GM20431 (cell line): ENCODE results near the gene USH1G.

Experiments
- in situ Hi-C: fragments of 300-500 bp; cut with MseI, MboI; formaldehyde crosslinking; loops from one replicate; pipeline ENCODE4 v1.15.0; 2020; ENCODE audit warnings: low sequenced_read_pairs; ENCODE audit not compliant: unreplicated experiment

The USH1G gene

DNA sequence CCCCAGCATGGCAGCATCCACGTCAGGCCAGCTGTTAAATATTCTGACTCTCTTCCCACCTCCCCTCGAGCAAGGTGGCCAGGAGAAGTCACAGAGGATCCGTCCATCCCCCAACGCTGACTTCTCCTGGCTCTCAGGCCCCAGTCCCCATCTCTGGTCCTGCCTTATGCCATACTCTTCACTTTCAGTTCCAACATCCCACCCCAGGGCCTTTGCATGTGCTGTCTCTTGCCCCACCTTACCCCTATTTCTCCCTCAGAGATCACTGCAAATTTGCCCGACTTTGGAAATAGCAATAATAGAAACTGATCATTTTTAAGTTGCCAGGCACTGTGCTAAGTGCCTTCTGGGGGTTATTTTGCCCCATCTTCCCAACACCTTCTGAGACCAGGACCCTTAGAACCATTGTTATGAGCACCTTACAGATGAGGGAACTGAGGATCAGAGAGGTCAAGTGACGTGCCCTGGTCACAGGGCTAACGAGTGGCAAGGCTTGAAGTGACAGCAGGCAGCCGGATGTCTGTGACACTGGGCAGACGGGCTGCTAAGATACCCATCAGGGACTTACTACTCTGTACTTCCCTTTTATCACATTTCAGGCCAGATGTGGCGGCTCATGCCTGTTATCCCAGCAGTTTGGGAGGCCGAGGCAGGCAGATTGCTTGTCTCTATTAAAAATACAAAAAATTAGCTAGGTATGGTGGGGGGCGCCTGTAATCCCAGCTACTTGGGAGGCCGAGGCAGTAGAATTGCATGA is 31.8 kb upstream of the USH1G start:
- in situ Hi-C loops = no loop called here

DNA sequence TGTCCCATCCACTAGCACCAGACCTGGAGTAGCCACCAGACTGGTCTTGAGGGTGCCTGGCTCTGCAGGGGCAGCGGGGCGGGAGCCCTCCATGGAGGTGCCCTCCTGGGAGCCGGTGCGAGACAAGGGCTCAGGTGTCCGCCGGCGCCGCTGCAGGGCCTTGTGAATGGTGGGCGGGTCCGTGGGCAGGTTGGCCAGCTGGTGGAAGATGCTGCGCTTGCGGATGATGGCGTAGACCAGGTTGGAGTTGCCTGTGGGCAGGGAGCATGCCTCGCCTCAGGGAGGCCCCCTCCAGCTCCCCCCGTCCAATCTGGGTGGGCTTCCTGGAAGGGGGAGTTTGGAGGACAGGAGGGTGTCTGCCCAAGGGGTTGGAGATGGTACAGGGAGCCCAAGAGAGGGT is 31.1 kb upstream of the USH1G start:
- in situ Hi-C loops = no loop called here

DNA sequence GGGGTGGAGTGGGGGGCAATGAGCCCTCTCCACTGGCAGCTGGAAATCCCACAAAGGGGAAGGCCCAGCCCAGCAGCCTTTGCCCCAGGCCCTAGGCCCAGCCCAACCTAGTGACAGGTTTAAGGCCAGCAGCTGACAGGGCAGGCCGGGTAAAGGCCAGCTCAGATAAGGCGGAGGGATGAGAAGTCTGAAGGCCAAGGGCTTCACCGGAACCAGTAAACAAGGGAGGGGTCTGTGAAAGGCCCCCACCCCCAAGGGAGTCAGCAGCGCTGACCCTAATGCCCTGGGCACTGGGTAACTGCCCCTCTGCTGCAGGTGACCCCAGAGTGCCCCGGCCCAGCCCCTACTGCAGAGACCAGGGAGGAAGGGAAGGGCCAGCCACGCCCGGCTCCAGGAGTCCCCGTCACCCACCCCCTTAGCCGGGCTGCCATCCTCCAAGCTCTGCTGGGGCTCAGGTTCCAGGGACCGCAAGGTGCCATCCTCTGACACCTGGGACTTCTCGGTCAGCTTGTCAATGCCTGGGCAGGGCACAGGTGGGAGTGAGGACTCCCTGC is 30.2 kb upstream of the USH1G start:
- in situ Hi-C loops = no loop called here

DNA sequence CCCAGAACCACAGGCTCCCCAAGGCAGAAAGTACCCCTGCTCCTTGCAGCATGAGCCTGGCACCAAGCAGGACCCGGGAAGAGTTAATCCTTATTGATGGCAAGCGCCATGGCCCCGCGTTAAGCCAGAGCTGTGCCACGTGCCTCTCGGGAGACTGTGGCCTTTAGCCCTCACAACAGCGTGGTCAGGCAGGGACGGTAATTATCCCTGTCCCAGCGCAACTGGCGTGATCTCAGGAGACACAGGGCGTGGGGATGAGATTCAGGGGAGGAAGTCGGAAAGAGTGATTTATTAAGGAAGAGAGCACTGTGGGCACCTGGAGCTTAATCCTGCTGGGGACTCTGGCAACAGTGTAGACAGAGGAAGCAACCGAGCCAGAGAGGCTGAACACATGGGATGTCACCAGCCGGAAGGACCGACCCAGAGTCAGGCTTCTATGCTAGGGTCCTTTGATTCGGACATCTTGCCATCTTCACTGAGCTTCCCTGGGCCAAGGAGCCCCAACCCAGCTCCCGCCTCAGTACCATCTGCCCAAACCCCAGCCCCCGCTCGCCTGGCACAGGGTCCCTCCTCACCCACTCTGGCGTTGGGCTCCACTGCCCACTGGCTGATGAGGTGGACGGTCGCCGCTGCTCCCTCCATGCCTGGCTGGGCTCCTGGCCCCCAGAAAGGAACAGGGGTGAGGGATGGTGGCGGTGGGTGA is 29.5 kb upstream of the USH1G start:
- in situ Hi-C loops = no loop called here

DNA sequence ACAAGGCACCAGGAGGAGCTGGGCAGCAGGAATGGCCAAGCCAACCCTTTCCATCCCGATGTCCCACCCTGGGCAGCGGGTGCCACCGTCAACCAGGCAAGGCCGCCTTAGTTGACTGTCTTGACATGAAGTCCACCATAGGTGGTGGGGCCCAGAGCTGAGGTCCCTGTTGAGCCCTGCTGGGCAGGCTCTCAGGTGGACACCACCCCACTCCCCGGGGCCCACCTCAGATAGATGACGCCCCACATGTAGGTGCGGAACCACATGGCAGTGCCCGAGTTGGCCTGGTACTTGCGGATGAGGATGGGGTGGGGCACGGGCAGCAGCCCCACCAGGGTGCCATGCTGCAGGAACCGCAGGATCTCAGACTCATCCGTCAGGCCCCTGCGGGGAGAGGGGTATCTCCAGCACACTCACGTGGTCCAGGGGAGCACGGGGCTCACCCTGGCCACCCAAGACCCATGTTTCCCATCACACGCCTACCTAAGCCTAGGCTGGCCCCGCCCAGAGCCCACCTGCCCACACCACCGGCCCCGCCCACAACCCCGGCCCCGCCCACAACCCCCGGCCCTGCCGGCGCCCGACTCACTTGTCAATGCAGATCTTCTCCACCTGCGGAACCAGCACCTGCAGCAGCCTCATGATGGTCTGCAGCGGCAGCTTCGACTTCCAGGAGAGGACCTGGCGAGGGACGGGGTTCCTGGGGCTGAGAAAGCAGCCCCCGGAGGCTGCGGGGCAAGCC is 28.8 kb upstream of the USH1G start:
- in situ Hi-C loops = no loop called here

DNA sequence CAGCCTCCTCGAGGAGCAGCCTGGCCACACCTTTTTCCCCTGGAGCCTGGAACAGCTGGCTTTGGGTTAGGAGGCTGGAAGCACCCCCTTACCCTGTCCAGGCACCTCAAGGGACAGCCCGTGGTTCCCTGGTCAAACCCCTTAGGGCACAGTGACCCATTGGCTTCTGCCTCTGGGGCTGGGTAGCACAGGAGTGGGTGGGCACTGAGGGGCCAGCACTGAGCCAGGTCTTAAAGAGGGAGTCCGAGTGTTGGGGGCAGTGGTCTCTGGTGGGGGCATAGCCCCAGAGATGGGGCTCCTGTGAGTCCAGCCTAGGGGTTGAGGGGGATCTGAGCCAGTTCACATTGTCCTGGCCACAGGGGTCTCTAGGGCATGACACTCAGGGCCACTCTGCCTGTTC is 28.0 kb upstream of the USH1G start:
- in situ Hi-C loops = no loop called here

DNA sequence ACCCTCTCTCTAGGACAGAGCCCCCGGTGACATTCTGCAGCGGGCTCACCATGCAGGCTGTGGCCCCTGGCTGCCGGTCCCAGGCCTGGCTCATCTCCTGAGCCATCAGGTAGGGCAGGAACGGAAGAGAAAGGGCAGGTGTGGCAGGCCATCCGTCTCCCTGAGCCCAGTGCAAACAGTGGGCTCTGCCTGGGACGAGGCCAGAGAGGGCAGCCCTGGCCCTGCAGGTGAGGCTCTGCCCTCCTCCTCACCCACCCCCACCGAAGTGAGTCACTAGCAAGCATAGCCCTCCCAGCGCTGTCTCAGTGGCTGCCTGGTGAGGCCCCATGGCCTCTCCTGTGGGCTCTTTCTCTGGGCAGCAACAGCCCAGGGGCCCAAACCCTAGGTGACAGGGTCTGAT is 27.2 kb upstream of the USH1G start:
- in situ Hi-C loops = no loop called here

DNA sequence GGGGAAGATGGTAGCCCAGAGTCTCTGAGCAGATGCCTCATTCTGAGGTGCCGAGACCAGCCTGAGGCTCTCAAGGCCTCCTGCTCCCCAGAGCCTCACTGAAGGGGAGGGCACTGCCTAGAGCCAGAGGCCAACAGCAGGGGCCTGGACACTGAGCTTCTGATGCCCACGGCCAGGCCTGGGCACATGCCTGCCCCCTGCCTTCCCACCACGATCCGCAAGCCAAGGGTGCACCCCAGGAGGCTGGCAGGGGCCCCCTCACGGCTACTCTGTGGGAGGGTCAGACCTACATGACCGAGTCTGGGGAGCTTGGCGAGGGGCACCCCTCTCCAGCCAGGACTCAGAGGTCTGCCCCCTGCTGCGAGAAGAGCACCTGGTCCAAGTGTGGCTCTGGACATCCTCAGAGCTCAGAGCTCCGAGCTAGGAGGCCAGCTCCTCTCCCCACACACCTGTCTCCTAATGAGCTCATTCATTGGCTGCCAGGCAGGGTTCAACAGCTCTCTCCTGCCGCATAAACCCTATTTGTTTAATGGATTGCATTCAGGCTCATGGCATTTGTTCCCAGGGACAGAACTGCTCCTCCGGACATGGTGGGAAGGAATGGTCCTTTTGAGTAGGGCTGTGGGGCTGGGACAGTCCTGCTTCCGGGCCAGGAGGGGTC is 26.5 kb upstream of the USH1G start:
- in situ Hi-C loops = no loop called here

DNA sequence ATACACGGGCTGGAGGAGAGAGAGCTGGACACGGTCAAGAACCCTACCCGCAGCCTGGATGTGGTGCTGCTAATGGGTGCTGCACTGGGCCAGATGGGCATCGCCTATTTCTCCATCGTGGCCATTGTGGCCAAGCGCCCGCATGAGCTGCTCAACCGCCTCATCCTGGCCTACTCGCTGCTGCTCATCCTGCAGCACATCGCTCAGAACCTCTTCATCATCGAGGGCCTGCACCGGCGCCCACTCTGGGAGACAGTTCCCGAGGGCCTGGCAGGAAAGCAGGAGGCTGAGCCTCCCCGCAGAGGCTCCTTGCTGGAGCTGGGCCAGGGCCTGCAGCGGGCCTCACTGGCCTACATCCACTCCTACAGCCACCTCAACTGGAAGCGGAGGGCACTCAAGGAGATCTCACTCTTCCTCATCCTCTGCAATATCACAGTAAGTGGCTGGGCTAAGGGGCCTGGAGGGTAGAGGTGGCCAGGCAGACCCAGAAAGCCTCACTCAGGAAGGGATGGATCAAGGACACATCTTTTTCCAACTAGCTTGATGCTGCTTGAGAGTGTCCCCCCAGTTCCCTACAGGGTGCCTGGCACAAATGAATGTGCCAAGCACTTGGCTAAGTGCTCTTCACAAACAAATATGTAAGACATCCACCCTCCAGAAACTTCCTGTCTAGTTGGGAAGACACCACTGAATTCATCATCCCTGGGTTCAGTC is 24.1 kb upstream of the USH1G start:
- in situ Hi-C loops = no loop called here

DNA sequence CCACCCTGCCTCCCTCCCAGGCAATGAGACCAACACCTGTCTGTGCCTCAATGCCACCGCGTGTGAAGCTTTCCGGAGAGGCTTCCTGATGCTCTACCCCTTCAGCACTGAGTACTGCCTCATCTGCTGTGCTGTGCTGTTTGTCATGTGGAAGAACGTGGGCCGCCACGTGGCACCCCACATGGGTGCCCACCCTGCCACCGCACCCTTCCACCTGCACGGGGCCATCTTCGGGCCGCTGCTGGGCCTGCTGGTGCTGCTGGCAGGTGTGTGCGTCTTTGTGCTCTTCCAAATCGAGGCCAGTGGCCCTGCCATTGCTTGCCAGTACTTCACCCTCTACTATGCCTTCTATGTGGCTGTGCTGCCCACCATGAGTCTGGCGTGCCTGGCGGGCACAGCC is 23.6 kb upstream of the USH1G start:
- in situ Hi-C loops = no loop called here

DNA sequence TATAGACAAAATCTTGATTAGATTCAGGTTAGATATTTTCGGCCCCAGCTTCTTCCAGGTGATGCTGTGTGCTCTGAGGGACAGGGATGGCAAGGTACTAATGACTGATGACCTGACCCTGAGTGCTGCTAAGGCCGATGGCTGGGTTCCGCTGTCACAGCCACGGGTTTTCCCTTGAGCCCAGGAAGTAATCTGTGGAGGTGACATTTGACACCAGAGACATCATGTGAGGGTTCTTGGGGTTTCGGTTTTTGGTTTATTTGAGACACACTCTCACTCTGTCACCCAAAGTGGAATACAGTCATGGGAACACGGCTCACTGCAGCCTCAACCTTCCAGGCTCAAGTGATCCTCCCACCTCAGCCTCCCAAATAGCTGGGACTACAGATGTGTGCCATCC is 22.5 kb upstream of the USH1G start:
- in situ Hi-C loops = no loop called here

DNA sequence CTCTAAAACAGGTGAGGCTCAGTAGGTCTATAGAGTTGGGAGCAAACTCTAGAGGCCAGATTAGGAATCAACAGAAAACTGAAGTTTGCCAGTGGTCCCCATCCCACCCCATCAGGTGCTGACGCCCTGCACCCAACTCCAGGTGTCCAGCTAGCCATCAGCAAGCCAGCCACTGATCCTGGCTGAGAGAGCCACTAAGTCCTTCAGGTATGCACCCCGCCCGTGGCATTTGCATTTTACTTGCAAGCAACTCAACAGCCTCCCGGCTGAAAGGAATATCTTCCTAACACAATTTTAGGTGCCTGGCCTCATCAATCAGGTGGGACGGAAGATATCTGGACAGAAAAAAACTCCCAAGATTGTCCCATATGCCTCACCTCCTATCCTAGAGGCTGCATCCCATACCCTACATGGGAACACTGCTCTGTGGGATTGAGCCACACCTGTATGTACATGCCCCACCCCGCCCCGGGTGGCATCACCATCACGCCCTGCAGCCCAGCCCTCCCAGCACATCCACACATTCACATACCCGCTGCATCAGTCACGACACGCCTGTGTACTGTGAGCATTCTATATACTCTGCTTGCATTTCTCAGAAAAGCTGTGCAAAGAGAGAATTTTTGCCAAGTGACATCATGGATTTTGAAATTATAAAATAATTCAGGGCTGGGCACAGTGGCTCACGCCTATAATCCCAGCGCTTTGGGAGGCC is 20.9 kb upstream of the USH1G start:
- in situ Hi-C loops = no loop called here

DNA sequence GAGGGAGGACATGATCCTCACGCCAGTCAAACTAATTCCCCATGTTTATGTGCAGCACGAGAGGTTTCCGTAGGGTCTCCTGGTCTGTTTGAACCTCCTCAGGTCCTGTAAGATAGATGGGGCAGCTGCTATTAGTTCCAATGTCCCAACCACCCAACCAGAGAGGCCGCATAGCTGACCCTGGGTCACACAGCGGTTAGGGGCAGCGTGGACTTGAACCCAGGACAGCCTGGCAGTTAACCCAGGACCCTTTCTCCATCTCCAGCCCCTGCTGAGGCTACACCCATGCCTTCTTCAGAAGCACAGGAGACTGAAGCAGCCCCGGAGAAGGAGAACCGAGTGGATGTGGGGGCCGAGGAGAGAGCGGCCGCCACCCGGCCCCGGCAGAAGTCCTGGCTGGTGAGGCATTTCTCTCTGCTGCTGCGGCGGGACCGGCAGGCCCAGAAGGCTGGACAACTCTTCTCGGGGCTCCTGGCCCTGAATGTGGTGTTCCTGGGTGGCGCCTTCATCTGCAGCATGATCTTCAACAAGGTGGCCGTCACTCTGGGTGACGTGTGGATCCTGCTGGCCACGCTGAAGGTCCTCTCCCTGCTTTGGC is 18.2 kb upstream of the USH1G start:
- in situ Hi-C loops = no loop called here

DNA sequence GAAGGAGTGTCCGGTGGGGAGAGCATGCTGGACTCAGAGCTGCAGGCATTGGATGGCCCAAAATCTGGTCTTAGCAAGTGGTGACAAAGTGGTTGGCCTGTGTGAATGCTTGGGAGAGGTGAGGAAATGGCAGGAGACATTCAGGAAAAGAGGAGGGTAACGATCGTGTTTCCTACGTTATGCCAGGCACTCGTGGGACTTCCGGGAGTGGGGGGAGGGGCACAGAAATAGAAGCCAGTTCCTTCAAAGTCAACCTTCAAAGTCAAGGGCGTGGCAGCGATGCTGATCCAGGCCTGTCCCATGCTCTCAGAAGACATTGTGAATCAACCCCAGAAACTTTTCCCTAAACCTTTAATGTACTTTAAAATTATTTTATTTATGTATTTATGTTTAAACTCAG is 16.5 kb upstream of the USH1G start:
- in situ Hi-C loops = no loop called here

DNA sequence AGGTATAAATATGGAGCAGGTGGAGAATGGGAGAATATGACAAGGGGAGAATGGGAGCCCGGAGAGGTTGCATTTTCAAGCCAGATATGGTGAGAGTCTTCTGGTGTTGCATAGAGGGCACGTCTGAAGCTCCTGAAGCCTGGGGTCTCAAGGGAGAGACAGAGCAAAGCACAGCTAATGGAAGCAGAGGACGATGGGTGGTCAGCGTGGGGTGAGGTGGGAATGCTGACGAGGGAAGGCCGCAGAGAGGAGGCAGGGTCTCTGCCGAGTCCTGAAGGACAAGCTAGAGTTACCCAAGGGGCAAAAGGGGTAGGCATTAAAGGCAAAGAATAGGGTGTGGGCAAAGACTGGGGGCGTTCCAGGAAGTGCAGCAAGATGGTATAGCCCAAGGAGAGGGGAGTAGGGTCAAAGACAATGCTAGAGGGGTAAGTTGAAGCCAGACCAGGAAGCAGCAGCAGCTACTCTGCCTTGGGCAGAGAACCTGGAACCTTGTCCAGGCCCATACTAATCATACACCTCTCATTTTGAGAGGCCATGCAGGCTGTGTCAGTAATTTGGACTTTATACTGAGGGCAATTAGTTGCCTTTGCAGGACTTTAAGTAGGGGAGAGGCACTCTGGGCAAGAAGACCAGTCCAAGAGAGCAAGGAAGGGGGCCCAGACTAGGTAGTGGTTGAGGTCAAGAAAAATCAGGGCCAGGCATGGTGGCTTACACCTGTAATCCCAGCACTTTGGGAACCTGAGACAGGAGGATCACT is 15.3 kb upstream of the USH1G start:
- in situ Hi-C loops = no loop called here

DNA sequence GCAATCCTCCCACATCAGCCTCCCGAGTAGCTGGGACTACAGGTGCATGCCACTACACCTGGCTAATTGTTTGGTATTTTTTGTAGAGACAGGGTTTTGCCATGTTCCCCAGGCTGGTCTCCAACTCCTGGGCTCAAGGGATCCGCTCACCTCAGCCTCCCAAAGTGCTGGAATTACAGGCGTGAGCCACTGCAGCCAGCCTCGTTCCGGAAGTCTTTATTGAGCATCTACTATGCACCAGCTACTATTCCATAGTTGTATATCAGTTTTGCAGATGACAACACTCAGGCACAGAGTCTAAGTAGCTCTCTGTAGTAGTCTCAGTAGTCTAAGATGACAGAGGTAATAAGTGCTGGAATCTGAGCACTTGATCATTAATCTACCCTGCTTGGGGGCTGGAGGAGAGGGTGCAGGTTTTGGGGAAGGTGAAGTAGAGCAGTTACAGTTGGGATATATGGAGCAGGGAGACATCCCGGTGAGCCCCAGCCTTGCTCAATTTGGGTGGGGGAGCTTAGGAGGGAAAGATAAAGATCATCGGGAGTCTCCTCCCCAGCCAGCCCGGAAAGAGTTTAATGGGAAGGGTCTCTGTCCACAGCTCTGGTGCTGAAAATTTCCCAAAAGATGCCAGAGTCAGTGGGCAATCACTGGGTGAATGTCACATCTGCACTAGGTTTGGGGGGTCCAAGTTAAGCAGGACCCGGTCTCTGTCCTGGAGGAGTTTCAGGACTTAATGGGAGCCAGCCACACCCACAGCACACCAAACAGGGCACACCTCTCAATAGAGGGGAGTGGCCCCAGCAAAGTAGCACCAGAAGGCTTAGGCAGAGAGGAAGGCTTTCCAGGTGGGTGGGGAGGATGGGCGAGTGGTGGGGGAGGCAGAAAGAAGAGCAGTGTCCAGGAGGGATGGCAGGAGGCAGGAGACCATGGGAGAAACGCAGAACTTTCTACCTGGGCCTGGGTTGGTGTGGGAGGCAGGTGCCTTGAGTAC is 14.3 kb upstream of the USH1G start:
- in situ Hi-C loops = no loop called here

DNA sequence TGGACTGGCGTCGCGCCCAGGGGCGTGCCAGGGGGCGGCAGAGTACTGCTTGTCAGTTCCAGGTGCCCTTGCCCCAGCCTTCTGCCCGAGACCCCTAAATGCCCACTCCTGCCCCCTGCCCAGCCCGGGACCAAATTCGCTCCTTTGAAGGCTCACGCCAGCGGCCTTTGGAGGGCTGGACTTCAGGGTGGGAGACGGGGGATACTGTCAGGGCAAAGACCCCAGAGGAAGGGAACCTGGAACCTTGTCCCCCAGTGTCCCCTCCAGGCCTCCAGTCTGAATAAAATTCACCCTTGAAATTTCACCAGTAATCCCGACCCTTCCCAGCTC is 13.4 kb upstream of the USH1G start:
- in situ Hi-C loops = no loop called here
